GM12801 (cell line): ENCODE results near the gene STAP1.

ENCODE experiments used
- CTCF ChIP-seq: IDR thresholded peaks from one replicate; pipeline ENCODE4 v1.5.1; 2011; ENCODE audit warnings: control low read depth; ENCODE audit not compliant: insufficient read length; ENCODE audit errors: extremely low read depth

The STAP1 gene

GRCh38 chr4:67568820-67569219 is 10.3 kb downstream of the STAP1 start:
- TF ChIP-seq CTCF = no peak

- no peak for TF ChIP-seq CTCF
Measured at GRCh38 chr4:67570537-67570936, 12.0 kb downstream of the STAP1 start.

GRCh38 chr4:67571975-67572374 is 13.4 kb downstream of the STAP1 start:
- TF ChIP-seq CTCF = no peak

- TF ChIP-seq CTCF = no peak
Measured at GRCh38 chr4:67573193-67573592, 14.7 kb downstream of the STAP1 start.

GRCh38 chr4:67575232-67576058 is 16.9 kb downstream of the STAP1 start:
- no peak for TF ChIP-seq CTCF

- TF ChIP-seq CTCF = no peak
Measured at GRCh38 chr4:67576059-67576466, 17.5 kb downstream of the STAP1 start.

GRCh38 chr4:67576538-67576937 is 18.0 kb downstream of the STAP1 start:
- TF ChIP-seq CTCF = no peak
